WTC11 (cell line): Measurements from ENCODE around the gene CNNM3. TPM values are rescaled to one million over a fixed set of nuclear protein-coding genes. Genes with fewer than 3 reads are reported as not detected.

Experiments
- ATAC-seq: fragments of 200-7000 bp; cut with Tn5 transposase; 2 replicates; pipeline ENCODE4 v1.10.0; 2021; ENCODE audit warnings: mild to moderate bottlenecking, moderate library complexity
- CTCF ChIA-PET: fragments of 300-600 bp; sonication (Branson Sonifier 250); formaldehyde crosslinking; loops from one replicate; lab custom pipeline; 2021; ENCODE audit warnings: antibody characterized with exemption; lab: Charles Lee
- POLR2A ChIA-PET: fragments of 350-600 bp; sonication (Branson Sonifier 250); formaldehyde crosslinking; loops from one replicate; lab custom pipeline; 2021; ENCODE audit warnings: antibody characterized with exemption; lab: Charles Lee
- DNase-seq: peaks from one replicate; pipeline ENCODE4 v3.0.0; 2021; ENCODE audit warnings: low spot score
- H3K27ac Mint-ChIP-seq: 2 replicates; pipeline ENCODE4 v1.8.0; 2021; ENCODE audit warnings: mixed read lengths
- H3K27me3 Mint-ChIP-seq: 2 replicates; pipeline ENCODE4 v1.8.0; 2021; ENCODE audit warnings: low read depth, mild to moderate bottlenecking, moderate library complexity, mixed read lengths
- H3K36me3 Mint-ChIP-seq: 2 replicates; pipeline ENCODE4 v1.8.0; 2021; ENCODE audit warnings: mixed read lengths
- H3K4me1 Mint-ChIP-seq: 2 replicates; pipeline ENCODE4 v1.8.0; 2022; ENCODE audit warnings: mixed read lengths
- H3K4me3 Mint-ChIP-seq: 2 replicates; pipeline ENCODE4 v1.8.0; 2021; ENCODE audit warnings: mild to moderate bottlenecking, moderate library complexity, mixed read lengths
- H3K9me3 Mint-ChIP-seq: 2 replicates; pipeline ENCODE4 v1.8.0; 2021; ENCODE audit warnings: mixed read lengths
- ATF3 ChIP-seq: sonication (generic); formaldehyde crosslinking; conservative IDR thresholded peaks from 2 replicates; pipeline ENCODE4 v1.8.1; 2022; ENCODE audit warnings: mild to moderate bottlenecking, missing genetic modification reagents
- CTCF ChIP-seq: fragments of 200-600 bp; IDR thresholded peaks from 2 replicates; pipeline ENCODE4 v1.8.0; 2022; ENCODE audit warnings: antibody characterized with exemption
- E2F4 ChIP-seq: sonication (generic); formaldehyde crosslinking; IDR thresholded peaks from 2 replicates; pipeline ENCODE4 v1.8.1; 2022; ENCODE audit warnings: low read depth, mild to moderate bottlenecking, moderate library complexity, missing genetic modification reagents, borderline replicate concordance
- ELF4 ChIP-seq: sonication (generic); formaldehyde crosslinking; IDR thresholded peaks from 2 replicates; pipeline ENCODE4 v1.8.1; 2022; ENCODE audit warnings: low read depth, mild to moderate bottlenecking, moderate library complexity, missing genetic modification reagents
- FOXK1 ChIP-seq: sonication (generic); formaldehyde crosslinking; IDR thresholded peaks from 2 replicates; pipeline ENCODE4 v1.8.0; 2022; ENCODE audit warnings: mild to moderate bottlenecking, moderate library complexity, missing genetic modification reagents
- GTF2I ChIP-seq: fragments of 250-450 bp; sonication (Bioruptor Pico); conservative IDR thresholded peaks from 2 replicates; pipeline ENCODE4 v1.4.0; 2021; ENCODE audit warnings: mild to moderate bottlenecking
- HMGXB4 ChIP-seq: sonication (generic); formaldehyde crosslinking; IDR thresholded peaks from 2 replicates; pipeline ENCODE4 v1.8.1; 2023; ENCODE audit warnings: mild to moderate bottlenecking, moderate library complexity, missing genetic modification reagents
- JUN ChIP-seq: sonication (generic); formaldehyde crosslinking; IDR thresholded peaks from 2 replicates; pipeline ENCODE4 v1.8.0; 2023; ENCODE audit warnings: mild to moderate bottlenecking, missing genetic modification reagents
- KAT7 ChIP-seq: sonication (generic); formaldehyde crosslinking; IDR thresholded peaks from 2 replicates; pipeline ENCODE4 v1.8.1; 2023; ENCODE audit warnings: missing genetic modification reagents, mild to moderate bottlenecking, borderline replicate concordance
- MAX ChIP-seq: sonication (generic); formaldehyde crosslinking; IDR thresholded peaks from 2 replicates; pipeline ENCODE4 v1.8.0; 2022; ENCODE audit warnings: mild to moderate bottlenecking, missing genetic modification reagents
- MYBL2 ChIP-seq: sonication (generic); formaldehyde crosslinking; IDR thresholded peaks from 2 replicates; pipeline ENCODE4 v1.8.1; 2023; ENCODE audit warnings: mild to moderate bottlenecking, moderate library complexity, missing genetic modification reagents
- PRDM15 ChIP-seq: sonication (generic); formaldehyde crosslinking; IDR thresholded peaks from 2 replicates; pipeline ENCODE4 v1.8.0; 2022; ENCODE audit warnings: missing genetic modification reagents
- SMAD3 ChIP-seq: sonication (generic); formaldehyde crosslinking; IDR thresholded peaks from 2 replicates; pipeline ENCODE4 v1.8.0; 2022; ENCODE audit warnings: missing genetic modification reagents, mild to moderate bottlenecking, borderline replicate concordance
- SP1 ChIP-seq: sonication (generic); formaldehyde crosslinking; conservative IDR thresholded peaks from 2 replicates; pipeline ENCODE4 v1.8.1; 2022; ENCODE audit warnings: missing genetic modification reagents
- TEAD1 ChIP-seq: sonication (generic); formaldehyde crosslinking; IDR thresholded peaks from 2 replicates; pipeline ENCODE4 v1.8.0; 2022; ENCODE audit warnings: mild to moderate bottlenecking, missing genetic modification reagents
- USF1 ChIP-seq: sonication (generic); formaldehyde crosslinking; IDR thresholded peaks from 2 replicates; pipeline ENCODE4 v1.8.0; 2022; ENCODE audit warnings: mild to moderate bottlenecking, missing genetic modification reagents
- ZNF416 ChIP-seq: fragments of 250-450 bp; sonication (Bioruptor Pico); IDR thresholded peaks from 2 replicates; pipeline ENCODE4 v1.9.0; 2021; ENCODE audit warnings: mild to moderate bottlenecking, inconsistent platforms
- ZNF425 ChIP-seq: fragments of 250-450 bp; sonication (Bioruptor Pico); conservative IDR thresholded peaks from 2 replicates; pipeline ENCODE4 v1.9.0; 2021; ENCODE audit warnings: mild to moderate bottlenecking
- total RNA-seq: library from RNA; stranded (reverse); gene quantifications from 3 replicates; pipeline ENCODE4 v1.2.3, GENCODE V29; 2021

The CNNM3 gene
- total RNA-seq, 1 experiment from 2014 or later, result 34.9 TPM

- TF ChIP-seq E2F4 (CRISPR knock-in tag) (peak; percentile 4; the same call in 1 of the 2 replicates), TEAD1 (CRISPR knock-in tag) (peak; percentile 37; the same call in 1 of the 2 replicates), ZNF425 (CRISPR knock-in tag) (no peak), GTF2I (CRISPR knock-in tag) (no peak), USF1 (CRISPR knock-in tag) (no peak), JUN (CRISPR knock-in tag) (peak; percentile 50), CTCF (peak; percentile 45; the same call in 1 of the 2 replicates), ELF4 (CRISPR knock-in tag) (0 out of 2 replicates have a peak, but pooled peaks have one; percentile 69), MAX (CRISPR knock-in tag) (no peak), MYBL2 (CRISPR knock-in tag) (peak; percentile 38; the same call in 1 of the 2 replicates)
These were observed 52.6 kb downstream of the CNNM3 start (continued) for GRCh38 chr2:96868555-96869280.

GRCh38 chr2:96869281-96869821, 53.3 kb downstream of the CNNM3 start:
- Mint-ChIP-seq H3K36me3 (peaks cover 14% of the 10 kb centered on the region), H3K27ac (no peak overlapping the region), H3K4me3 (peak overlapping the region; percentile 40; the same call in 1 of the 2 replicates), H3K9me3 (no peaks in the 10 kb centered on the region), H3K4me1 (peaks cover 43% of the 10 kb centered on the region), H3K27me3 (0 out of 2 replicates have a peak, but pooled peaks cover 4% of the 10 kb centered on the region)
- peak; percentile 13 for ATAC-seq
- CTCF ChIA-PET, result interaction anchor here (0.8 to 3.6 kb wide), 17 partner anchors 9 to 315 kb away, joined by 3 to 63 read pairs (median 5); partner anchors contain the start of genes ANKRD39 and FAHD2B
- POLR2A ChIA-PET, result interaction anchor here (0.5 to 2.0 kb wide), 4 partner anchors 11 to 105 kb away, joined by 4 to 20 read pairs (median 6); partner anchors contain the start of gene ANKRD39
- peak; percentile 69 for DNase-seq
- TF ChIP-seq ZNF425 (CRISPR knock-in tag) (no peak), SP1 (CRISPR knock-in tag) (peak; percentile 19; the same call in 1 of the 2 replicates), HMGXB4 (CRISPR knock-in tag) (no peak), ZNF416 (no peak), PRDM15 (peak; percentile 96), SMAD3 (CRISPR knock-in tag) (no peak), FOXK1 (CRISPR knock-in tag) (peak; percentile 40; the same call in 1 of the 2 replicates), ATF3 (no peak), KAT7 (CRISPR knock-in tag) (no peak; the same call in 1 of the 2 replicates)
